ENCODE measurements around the gene DBR1. TPM values are rescaled to one million over a fixed set of nuclear protein-coding genes. Genes with fewer than 3 reads are reported as not detected.

DBR1 gene
- total and polyA plus RNA-seq, 2 of the 4 experiments (the other 2 are of a cell fraction): 7.6 to 12.5 TPM

GRCh38 chr3:138195481-138195880, 20.8 kb upstream of the DBR1 start:
- ChIA-PET CTCF (interaction anchor here (0.8 kb wide), 1 partner anchor 23 kb away, joined by 3 read pairs; no protein-coding TSS in a partner anchor), POLR2A (ENCODE audit: unreplicated experiment) (no interaction called here)
- WGBS, 2 experiments (ENCODE audit: extremely low coverage in 2 of 2, insufficient read length in 1 of 2): no CpG with 5 or more reads among the region's 2 CpGs
- Histone ChIP-seq H3K27me3 (ENCODE audit: control insufficient read depth, insufficient read depth, low read length) (no peaks in the 10 kb centered on the region), H3K9me3 (ENCODE audit: control insufficient read depth, insufficient read depth, low read length) (no peaks in the 10 kb centered on the region), H3K18ac (ENCODE audit: low read depth, low read length) (no peak overlapping the region), H3K27ac (ENCODE audit: insufficient read depth, low read length) (no peak overlapping the region), H2BK5ac (ENCODE audit: low read depth, low read length, poor library complexity, severe bottlenecking) (no peak overlapping the region), H3K56ac (ENCODE audit: extremely low read depth, insufficient read depth, low read length) (no peak overlapping the region), H2BK120ac (ENCODE audit: low read depth, low read length) (no peak overlapping the region), H3K4me1 (ENCODE audit: control insufficient read depth, insufficient read depth, low read length) (no peaks in the 10 kb centered on the region), H4K8ac (ENCODE audit: low read depth in 2 of 2, low read length in 2 of 2) (no peak overlapping the region), H3K36me3 (ENCODE audit: control insufficient read depth, insufficient read depth, low read length) (peaks cover 1% of the 10 kb centered on the region; the same call in 1 of the 2 replicates), H3K79me1 (ENCODE audit: low read depth in 1 of 2, low read length in 2 of 2) (peaks cover 11 to 55% of the 10 kb centered on the region in 2 experiments), H3K23ac (ENCODE audit: low read depth, low read length) (no peak overlapping the region), H2AK9ac (replicated peaks; ENCODE audit: low read depth, low read length, poor library complexity) (no peak overlapping the region), H3K4ac (ENCODE audit: low read depth, low read length) (no peak overlapping the region), H3K4me3 (ENCODE audit: insufficient read depth, low read depth, low read length) (no peak overlapping the region), H3K4me2 (ENCODE audit: low read depth, low read length) (no peak overlapping the region), H3K9me1 (ENCODE audit: insufficient read depth, low read length) (peaks cover 7% of the 10 kb centered on the region), H4K20me1 (ENCODE audit: insufficient read depth, low read length) (peaks cover 48% of the 10 kb centered on the region), H2AFZ (replicated peaks; ENCODE audit: low read length, poor library complexity) (no peak overlapping the region), H2BK15ac (ENCODE audit: low read depth, low read length) (no peak overlapping the region), H3K9ac (ENCODE audit: low read depth, low read length) (no peak overlapping the region), H3K14ac (replicated peaks; ENCODE audit: low read depth, low read length) (no peak overlapping the region), H4K91ac (ENCODE audit: insufficient read depth, low read depth, low read length) (no peak overlapping the region), H2AK5ac (ENCODE audit: low read depth, low read length) (no peak overlapping the region), H4K5ac (ENCODE audit: low read depth, low read length) (no peak overlapping the region), H2BK20ac (ENCODE audit: low read depth, low read length) (no peak overlapping the region)
- TF ChIP-seq ELK1 (IDR thresholded peaks at IDR 0.05; ENCODE audit: borderline replicate concordance, low read depth, low read length) (no peak), CTCF (conservative IDR thresholded peaks at IDR 0.05; ENCODE audit: low read depth, low read length) (no peak), MXI1 (IDR thresholded peaks at IDR 0.05; ENCODE audit: borderline replicate concordance, low read depth, low read length) (no peak), NFE2L2 (IDR thresholded peaks at IDR 0.05; ENCODE audit: low read depth, low read length) (no peak), SMC3 (IDR thresholded peaks at IDR 0.05; ENCODE audit: low read depth, low read length) (no peak)
- intact Hi-C loops (cut with micrococcal nuclease): no loop called here
- no TSS peak for BruUV-seq (replicated peaks)
- in situ Hi-C loops (cut with MboI; ENCODE audit: low sequenced_read_pairs): no loop called here
- no peak for ATAC-seq (ENCODE audit: low read depth)
- DNase-seq: no peak
- dilution Hi-C loops (cut with HindIII; ENCODE audit: low sequenced_read_pairs, unreplicated experiment): no loop called here
